ENCODE data around the gene COG5. TPM values are rescaled to one million over a fixed set of nuclear protein-coding genes. Genes with fewer than 3 reads are reported as not detected.

Gene COG5
- total RNA-seq, 1 experiment from 2014 or later = 29.1 TPM

- ChIA-PET POLR2A (no interaction called here), CTCF (no interaction called here)
- intact Hi-C loops (cut with micrococcal nuclease; ENCODE audit: unreplicated experiment) (loop anchor here (5.0 kb wide), 1 partner anchor 40 kb away; no protein-coding TSS in a partner anchor), in situ Hi-C loops (cut with HindIII; ENCODE audit: low pct_unique_long_range_greater_than_20kb, low sequenced_read_pairs) (no loop called here)
- no peak overlapping the region for H3K27ac ChIP-seq (ENCODE audit: low read length)
- no peak for TF ChIP-seq REST (IDR thresholded peaks at IDR 0.05; ENCODE audit: insufficient read depth in 1 of 2, low read depth in 2 of 2, low read length in 1 of 2)
- no peak for TF ChIP-seq POLR2AphosphoS5 (IDR thresholded peaks at IDR 0.05; ENCODE audit: low read depth, low read length)
- TF ChIP-seq CTCF (IDR thresholded peaks at IDR 0.05) = no peak
- no peak for TF ChIP-seq SIN3A (IDR thresholded peaks at IDR 0.05; ENCODE audit: borderline replicate concordance, insufficient read depth, low read depth, low read length)
- no peak for TF ChIP-seq TCF7L2 (IDR thresholded peaks at IDR 0.05; ENCODE audit: low read depth, low read length)
- H3K4me3 ChIP-seq (ENCODE audit: low read depth in 2 of 2, low read length in 2 of 2) = no peak overlapping the region
- H3K9me3 ChIP-seq (ENCODE audit: control insufficient read depth, insufficient read depth, low read depth, low read length) = no peaks in the 10 kb centered on the region
- H3K27me3 ChIP-seq (ENCODE audit: control insufficient read depth, insufficient read depth, low read length) = no peaks in the 10 kb centered on the region
- ATAC-seq (no peak), DNase-seq (ENCODE audit: low read depth, low spot score) (no peak)
- BruUV-seq (replicated peaks) = no TSS peak
- H3K36me3 ChIP-seq (ENCODE audit: control insufficient read depth, insufficient read depth, low read length) = no peaks in the 10 kb centered on the region
- H3K4me1 ChIP-seq (ENCODE audit: control insufficient read depth, insufficient read depth, low read length) = no peaks in the 10 kb centered on the region
Measured at GRCh38 chr7:107502797-107503196, 60.9 kb downstream of the COG5 start.

GRCh38 chr7:107502154-107502553, 61.6 kb downstream of the COG5 start:
- ATAC-seq = no peak
- intact Hi-C loops (cut with micrococcal nuclease; ENCODE audit: unreplicated experiment) (loop anchor here (5.0 kb wide), 1 partner anchor 40 kb away; no protein-coding TSS in a partner anchor), in situ Hi-C loops (cut with HindIII; ENCODE audit: low pct_unique_long_range_greater_than_20kb, low sequenced_read_pairs) (no loop called here)
- BruUV-seq (replicated peaks) = no TSS peak
- Histone ChIP-seq H3K9me3 (ENCODE audit: control insufficient read depth, insufficient read depth, low read depth, low read length) (no peaks in the 10 kb centered on the region), H3K27ac (ENCODE audit: low read length) (no peak overlapping the region), H3K36me3 (ENCODE audit: control insufficient read depth, insufficient read depth, low read length) (no peaks in the 10 kb centered on the region), H3K4me1 (ENCODE audit: control insufficient read depth, insufficient read depth, low read length) (no peaks in the 10 kb centered on the region), H3K27me3 (ENCODE audit: control insufficient read depth, insufficient read depth, low read length) (no peaks in the 10 kb centered on the region), H3K4me3 (ENCODE audit: low read depth in 2 of 2, low read length in 2 of 2) (no peak overlapping the region)
- TF ChIP-seq REST (IDR thresholded peaks at IDR 0.05; ENCODE audit: insufficient read depth in 1 of 2, low read depth in 2 of 2, low read length in 1 of 2) (no peak), TCF7L2 (IDR thresholded peaks at IDR 0.05; ENCODE audit: low read depth, low read length) (no peak), POLR2AphosphoS5 (IDR thresholded peaks at IDR 0.05; ENCODE audit: low read depth, low read length) (no peak), SIN3A (IDR thresholded peaks at IDR 0.05; ENCODE audit: borderline replicate concordance, insufficient read depth, low read depth, low read length) (no peak), CTCF (IDR thresholded peaks at IDR 0.05) (no peak)
- ChIA-PET CTCF (no interaction called here), POLR2A (no interaction called here)
- DNase-seq (ENCODE audit: low read depth, low spot score) = no peak
